DLD1 (cell line): ENCODE data around the gene TP53BP1.

Source experiments
- in situ Hi-C: cut with HindIII; loops from 2 replicates; pipeline ENCODE4 v1.10.0; 2017; ENCODE audit warnings: low sequenced_read_pairs

TP53BP1 gene

DNA sequence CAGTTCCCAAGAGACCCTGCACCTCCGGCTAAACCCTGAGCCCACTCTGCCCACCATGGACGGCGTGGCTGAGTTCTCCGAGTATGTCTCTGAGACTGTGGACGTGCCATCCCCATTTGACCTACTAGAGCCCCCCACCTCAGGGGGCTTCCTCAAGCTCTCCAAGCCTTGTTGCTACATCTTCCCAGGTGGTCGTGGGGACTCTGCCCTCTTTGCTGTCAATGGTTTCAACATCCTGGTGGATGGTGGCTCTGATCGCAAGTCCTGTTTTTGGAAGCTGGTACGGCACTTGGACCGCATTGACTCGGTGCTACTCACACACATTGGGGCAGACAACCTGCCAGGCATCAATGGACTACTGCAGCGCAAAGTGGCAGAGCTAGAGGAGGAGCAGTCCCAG lies 28.5 kb upstream of the TP53BP1 start:
- in situ Hi-C loops, result no loop called here

- in situ Hi-C loops, result no loop called here
Observed at GRCh38 chr15:43520138-43520537, 27.2 kb upstream of the TP53BP1 start.

GRCh38 chr15:43519196-43519595 lies 26.2 kb upstream of the TP53BP1 start:
- in situ Hi-C loops, result no loop called here

- in situ Hi-C loops, result no loop called here
Observed at GRCh38 chr15:43518197-43518761, 25.3 kb upstream of the TP53BP1 start.

- in situ Hi-C loops, result no loop called here
Observed at GRCh38 chr15:43517354-43518196, 24.6 kb upstream of the TP53BP1 start, which contains the start of gene MAP1A. TSS of gene MAP1A (plus strand) at chr15:43517608. CDS start at chr15:43521474, 3,866 bp downstream.

DNA sequence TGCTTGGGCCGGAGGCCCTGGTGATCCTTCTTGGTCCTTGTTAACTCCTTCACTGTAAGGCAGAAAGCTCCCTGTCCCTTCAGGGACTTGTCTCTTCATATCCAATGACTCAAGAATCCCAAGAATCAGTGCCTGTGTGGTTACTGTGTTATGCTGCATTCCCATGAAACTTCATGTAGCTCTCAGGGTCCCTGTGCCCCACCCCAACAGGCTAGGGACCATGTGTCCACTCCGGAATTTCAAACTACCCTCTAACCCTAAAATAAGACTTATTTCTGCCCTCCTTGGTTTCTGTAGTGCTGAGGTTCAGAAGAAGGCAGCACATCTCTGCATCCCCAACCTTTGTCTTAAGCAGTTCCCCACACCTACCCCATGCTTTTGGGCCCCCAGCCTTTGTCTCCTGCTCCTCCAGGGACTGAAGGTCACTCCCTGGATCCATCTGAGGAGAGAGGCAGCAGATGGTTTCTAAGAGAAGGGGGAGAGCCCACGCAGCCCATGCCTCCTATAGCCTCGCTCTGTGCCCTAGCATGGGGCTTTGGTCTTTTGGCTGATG lies 23.9 kb upstream of the TP53BP1 start:
- in situ Hi-C loops, result no loop called here

DNA sequence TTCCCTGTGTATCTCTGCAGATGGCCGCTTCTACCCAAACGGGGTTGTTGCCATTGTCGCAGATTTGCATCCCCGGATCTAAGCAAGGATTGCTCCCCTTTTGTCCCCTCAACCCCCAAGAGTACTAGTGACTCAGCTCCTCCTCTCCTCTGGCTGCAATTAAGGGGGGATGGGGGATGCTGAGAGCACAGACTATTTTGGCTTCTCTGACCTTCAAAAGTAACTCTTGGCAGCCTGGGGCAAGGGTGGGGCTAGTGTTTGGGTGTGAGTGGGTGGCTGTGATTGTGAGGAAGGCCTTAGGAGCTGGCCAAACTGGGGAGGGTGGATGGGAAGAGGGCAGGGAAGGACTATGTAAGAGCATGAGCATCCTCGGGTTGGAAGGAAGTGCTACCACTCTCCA lies 23.2 kb upstream of the TP53BP1 start:
- in situ Hi-C loops, result no loop called here

DNA sequence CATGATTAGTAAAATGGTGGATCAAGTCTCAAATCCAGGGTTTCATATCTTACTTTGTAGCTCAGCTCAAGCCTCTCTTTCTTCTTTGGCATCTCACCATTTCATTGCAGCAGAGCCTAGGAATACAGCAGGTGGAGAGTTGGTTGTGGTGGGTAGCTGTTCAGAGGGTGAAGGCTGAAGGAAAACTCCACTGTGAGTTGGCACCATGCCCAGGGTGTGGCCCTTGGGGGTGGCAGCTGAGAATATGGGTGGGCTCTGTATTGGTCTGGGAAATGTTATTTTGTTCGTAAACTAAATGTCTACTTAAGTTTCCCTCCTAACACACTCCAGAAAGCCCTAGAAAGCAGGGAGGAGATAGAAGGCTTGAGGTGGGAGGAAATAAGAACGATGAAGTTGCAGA lies 22.8 kb upstream of the TP53BP1 start:
- in situ Hi-C loops, result no loop called here

GRCh38 chr15:43514241-43515057 lies 21.5 kb upstream of the TP53BP1 start:
- in situ Hi-C loops, result no loop called here

DNA sequence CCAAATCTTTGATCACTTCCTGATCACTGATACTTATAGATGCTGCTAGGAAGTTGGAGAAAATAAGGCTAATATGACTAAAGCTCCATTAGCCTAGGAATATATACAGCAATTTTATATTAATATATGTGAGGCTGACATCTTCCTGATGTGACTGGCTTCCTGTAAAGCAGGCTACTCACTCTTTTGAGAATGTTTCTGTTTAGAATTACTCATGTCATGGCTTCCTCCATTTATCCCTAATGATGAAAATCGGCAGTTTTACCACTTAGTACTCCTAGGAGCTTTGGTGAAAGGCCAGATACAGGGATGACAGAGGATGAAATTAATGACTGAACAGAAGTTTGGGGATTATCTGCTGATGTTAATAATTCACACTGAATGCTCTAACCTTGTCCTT lies 20.6 kb upstream of the TP53BP1 start:
- in situ Hi-C loops, result no loop called here

DNA sequence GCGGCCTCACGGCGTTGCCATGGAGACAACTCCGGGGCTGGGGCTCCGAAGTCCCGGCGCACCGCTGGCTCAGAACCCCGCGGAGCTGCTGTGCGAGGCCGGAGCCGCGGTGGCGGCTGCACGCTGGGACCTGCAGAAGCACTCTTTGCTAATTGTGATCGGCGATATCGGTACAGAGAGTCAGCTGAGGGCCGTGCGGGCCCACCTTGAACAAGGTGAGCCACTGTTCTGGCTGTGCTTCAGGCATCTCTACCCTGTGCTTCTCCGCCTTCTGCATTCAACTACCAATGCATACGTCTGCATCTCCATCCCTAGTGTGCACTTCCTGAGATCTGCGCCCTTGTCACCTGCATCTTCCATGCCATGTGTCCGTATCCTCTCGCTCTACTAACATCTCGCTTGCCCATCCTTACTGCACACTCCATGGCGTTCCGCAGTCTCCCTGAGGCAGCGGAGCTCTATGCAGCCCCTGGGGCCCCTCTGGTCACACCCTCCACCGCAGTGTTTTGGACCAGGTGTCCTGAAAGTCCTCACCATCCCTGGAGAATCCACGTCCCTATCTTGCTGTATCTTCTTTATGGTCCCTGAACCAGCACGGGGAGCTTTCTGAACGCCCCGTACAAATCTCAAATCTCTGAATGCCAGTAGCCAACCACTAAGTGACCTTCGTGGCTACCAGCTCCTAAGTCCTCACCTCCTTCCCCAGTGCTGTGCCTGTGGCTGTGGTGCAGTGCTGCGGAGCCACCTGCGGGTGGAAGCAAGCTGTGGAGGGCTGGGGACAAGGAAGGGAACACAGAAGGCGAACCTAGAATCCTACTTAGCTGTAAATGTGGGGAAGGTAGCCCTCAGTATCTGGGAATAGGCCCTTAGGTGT lies 18.3 kb upstream of the TP53BP1 start:
- in situ Hi-C loops, result no loop called here

- in situ Hi-C loops, result no loop called here
Observed at GRCh38 chr15:43510200-43511011, 17.4 kb upstream of the TP53BP1 start.

DNA sequence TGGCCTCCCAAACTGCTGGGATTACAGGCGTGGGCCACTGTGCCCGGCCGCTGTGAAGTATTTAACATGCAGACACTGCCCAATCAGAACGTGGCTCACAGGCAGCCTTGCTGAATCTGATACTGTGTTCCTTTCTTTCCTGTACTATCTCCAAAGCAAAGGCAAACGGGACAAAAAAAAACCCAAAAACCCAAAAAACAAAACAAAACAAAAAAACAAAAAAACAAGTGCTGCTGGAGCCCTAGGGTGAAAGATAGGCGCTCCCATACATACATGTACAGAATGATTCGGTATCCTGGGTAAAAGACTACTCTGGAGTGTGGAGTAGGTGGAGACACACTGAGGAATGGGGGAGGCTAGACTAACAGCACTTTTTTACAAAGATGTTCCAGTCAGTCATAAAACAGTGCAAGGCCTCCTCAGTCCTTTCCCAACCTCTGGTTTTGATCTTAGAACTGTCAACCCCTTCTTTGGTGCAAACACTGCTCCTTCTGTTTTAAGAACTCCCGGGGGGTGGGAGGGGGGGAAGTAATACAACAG lies 16.8 kb upstream of the TP53BP1 start:
- in situ Hi-C loops, result no loop called here

DNA sequence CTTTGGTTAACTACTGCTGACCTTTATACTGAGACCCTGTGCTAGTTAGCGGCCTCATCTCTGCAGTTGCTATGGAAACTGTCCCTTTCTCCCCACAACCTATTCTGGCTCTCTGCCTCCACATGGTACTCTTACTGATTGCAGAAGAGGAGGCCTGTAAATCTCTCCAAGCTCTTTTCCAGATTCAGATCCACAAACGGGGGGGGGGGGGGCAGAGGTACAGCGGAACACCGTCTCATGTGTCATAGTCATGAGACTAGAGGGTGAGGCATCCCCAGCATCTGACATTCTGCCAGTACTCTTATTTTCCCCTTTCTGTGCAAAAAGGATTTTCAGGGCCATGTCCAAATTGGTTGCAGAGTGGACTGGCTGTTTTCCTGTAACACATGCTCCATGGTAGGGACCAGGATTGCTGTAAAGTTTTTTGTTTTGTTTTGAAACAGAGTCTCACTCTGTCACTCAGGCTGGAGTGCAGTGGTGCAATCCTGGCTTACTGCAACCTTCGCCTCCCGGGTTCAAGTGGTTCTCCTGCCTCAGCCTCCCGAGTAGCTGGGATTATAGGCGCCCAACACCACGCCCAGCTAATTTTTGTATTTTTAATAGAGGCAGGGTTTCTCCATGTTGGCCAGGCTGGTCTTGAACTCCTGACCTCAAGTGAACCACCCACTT lies 16.2 kb upstream of the TP53BP1 start:
- in situ Hi-C loops, result no loop called here

GRCh38 chr15:43508421-43508820 lies 15.5 kb upstream of the TP53BP1 start:
- in situ Hi-C loops, result no loop called here

GRCh38 chr15:43505738-43506137 lies 12.8 kb upstream of the TP53BP1 start:
- in situ Hi-C loops, result no loop called here

DNA sequence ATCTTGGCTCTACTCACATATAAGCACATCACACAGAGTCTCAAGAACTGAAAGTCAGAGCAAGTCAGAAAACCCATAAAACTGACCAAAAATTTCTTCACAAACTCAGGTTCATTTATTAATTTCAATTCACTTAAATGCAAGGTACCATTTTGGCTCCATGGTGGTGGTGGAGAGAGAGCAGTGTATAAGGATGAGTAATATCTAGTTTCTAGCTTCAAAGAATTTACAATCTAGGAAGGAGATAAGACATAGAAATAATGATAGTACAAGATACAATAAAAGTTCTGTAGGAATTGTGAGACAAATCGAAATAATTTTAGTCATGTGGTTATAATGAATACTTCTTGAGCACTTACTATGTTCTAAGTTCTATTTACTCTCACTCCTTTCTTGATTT lies 6.7 kb upstream of the TP53BP1 start:
- in situ Hi-C loops, result no loop called here

GRCh38 chr15:43498990-43499389 lies 6.0 kb upstream of the TP53BP1 start:
- in situ Hi-C loops, result no loop called here
